ENCODE results near the gene FTH1. TPM values are rescaled to one million over a fixed set of nuclear protein-coding genes. Genes with fewer than 3 reads are reported as not detected.

FTH1 gene
- total and polyA plus RNA-seq, 2 of the 13 experiments (the other 11 are each of a cell fraction or from before 2014, with no cell fraction given) = 607 to 760 TPM

GRCh38 chr11:61972672-61973475 lies 5.4 kb upstream of the FTH1 start (continued):
- TF ChIP-seq ZNF597 (CRISPR knock-in tag; IDR thresholded peaks at IDR 0.05) (no peak), FUBP1 (CRISPR knock-in tag; IDR thresholded peaks at IDR 0.05; ENCODE audit: borderline replicate concordance) (0 out of 2 replicates have a peak, but pooled peaks have one; percentile 50), DNMT1 (CRISPR knock-in tag; IDR thresholded peaks at IDR 0.05) (no peak), ZC3H4 (CRISPR knock-in tag; IDR thresholded peaks at IDR 0.05; ENCODE audit: borderline replicate concordance) (peak; percentile 73), TEF (CRISPR knock-in tag; IDR thresholded peaks at IDR 0.05) (no peak), FOXK2 (IDR thresholded peaks at IDR 0.05) (peak; percentile 82), ZNF414 (CRISPR knock-in tag; IDR thresholded peaks at IDR 0.05) (peak; percentile 86; the same call in 1 of the 2 replicates), TARDBP (CRISPR knock-in tag; IDR thresholded peaks at IDR 0.05) (0 out of 2 replicates have a peak, but pooled peaks have one; percentile 62), ZNF572 (CRISPR knock-in tag; IDR thresholded peaks at IDR 0.05) (no peak; the same call in 1 of the 2 replicates), DNMT3B (CRISPR knock-in tag; conservative IDR thresholded peaks at IDR 0.05) (no peak), RFX1 (IDR thresholded peaks at IDR 0.05) (no peak), MYPOP (CRISPR knock-in tag; IDR thresholded peaks at IDR 0.05) (peak; percentile 66), LRRFIP1 (CRISPR knock-in tag; conservative IDR thresholded peaks at IDR 0.05) (no peak), ZNF644 (CRISPR knock-in tag; IDR thresholded peaks at IDR 0.05; ENCODE audit: low read depth) (peak; percentile 12), XRCC5 (optimal IDR thresholded peaks at IDR 0.05; ENCODE audit: low read length) (peak; percentile 38), BCLAF1 (IDR thresholded peaks at IDR 0.05) (no peak)

Data from HepG2 (cell line).